HepG2 (cell line): ENCODE measurements around the gene KLF16. TPM values are rescaled to one million over a fixed set of nuclear protein-coding genes. Genes with fewer than 3 reads are reported as not detected.

Experiments
- HNRNPLL ChIP-seq: fragments of 200-400 bp; formaldehyde crosslinking; IDR thresholded peaks from 2 replicates; pipeline ENCODE4 v1.6.1; 2017; ENCODE audit warnings: mild to moderate bottlenecking, low read depth, low read length; ENCODE audit not compliant: poor library complexity, severe bottlenecking
- KAT8 ChIP-seq: IDR thresholded peaks from 2 replicates; pipeline ENCODE4 v1.6.1; 2016; ENCODE audit warnings: missing genetic modification reagents, missing compliant biosample characterization
- KDM2A ChIP-seq: sonication (generic); formaldehyde crosslinking; IDR thresholded peaks from 2 replicates; pipeline ENCODE4 v1.4.0; 2020; ENCODE audit warnings: low read depth, missing genetic modification reagents, borderline replicate concordance
- KLF11 ChIP-seq: IDR thresholded peaks from 2 replicates; pipeline ENCODE4 v1.6.1; 2016; ENCODE audit warnings: missing compliant biosample characterization
- PATZ1 ChIP-seq: sonication (generic); formaldehyde crosslinking; IDR thresholded peaks from 2 replicates; pipeline ENCODE4 v1.4.0; 2020; ENCODE audit warnings: missing genetic modification reagents
- TIGD3 ChIP-seq: sonication (generic); formaldehyde crosslinking; IDR thresholded peaks from 2 replicates; pipeline ENCODE4 v1.5.1; 2020; ENCODE audit warnings: mild to moderate bottlenecking, missing genetic modification reagents, borderline replicate concordance
- ZNF574 ChIP-seq: sonication (generic); formaldehyde crosslinking; IDR thresholded peaks from 2 replicates; pipeline ENCODE4 v1.4.0; 2020; ENCODE audit warnings: missing genetic modification reagents
- ZNF687 ChIP-seq: sonication (generic); formaldehyde crosslinking; IDR thresholded peaks from 2 replicates; pipeline ENCODE4 v1.5.1; 2020; ENCODE audit warnings: mild to moderate bottlenecking, missing genetic modification reagents, moderate library complexity
- ZNF784 ChIP-seq: sonication (generic); formaldehyde crosslinking; IDR thresholded peaks from 2 replicates; pipeline ENCODE4 v1.5.1; 2020; ENCODE audit warnings: missing genetic modification reagents, mild to moderate bottlenecking, borderline replicate concordance
- polyA plus RNA-seq, 8 experiments: library from polyadenylated mRNA; depleted of rRNA in 3 of 8; stranded (reverse) in 7 of 8; unstranded in 1 of 8; fragments of >200 nt; fragmentation: Illumina TruSeq in 4 of 8; extraction: Trizol in 4 of 8; gene quantifications; 2 replicates each; pipeline versions ENCODE4 v1.2.1 to v1.2.3, GENCODE V29; 2011 to 2016; ENCODE audit warnings: low read depth in 4 of 8, missing spikeins in 1 of 8, mixed read lengths in 1 of 8; ENCODE audit not compliant: insufficient read depth in 1 of 8
- total RNA-seq, 5 experiments: library from RNA; depleted of rRNA; stranded (reverse); fragments of >200 nt; fragmentation: Illumina TruSeq; extraction: Trizol; gene quantifications; 2 replicates each; pipeline ENCODE4 v1.2.3, GENCODE V29; 2016; ENCODE audit warnings: low read depth in 1 of 5
- TF ChIP-seq, protein P1 (sequence below): sonication (generic); formaldehyde crosslinking; IDR thresholded peaks from 2 replicates; pipeline ENCODE4 v1.4.0; 2020; ENCODE audit warnings: missing genetic modification reagents
- TF ChIP-seq, protein P2 (sequence below): sonication (generic); formaldehyde crosslinking; IDR thresholded peaks from 2 replicates; pipeline ENCODE4 v1.4.0; 2020; ENCODE audit warnings: mild to moderate bottlenecking, missing genetic modification reagents

The KLF16 gene
- total and polyA plus RNA-seq, 2 of the 13 experiments (the other 11 are each of a cell fraction or from before 2014, with no cell fraction given), result 3.5 to 6.7 TPM

GRCh38 chr19:1907563-1908363 lies 44.4 kb upstream of the KLF16 start (continued):
- TF ChIP-seq, protein P1, sequence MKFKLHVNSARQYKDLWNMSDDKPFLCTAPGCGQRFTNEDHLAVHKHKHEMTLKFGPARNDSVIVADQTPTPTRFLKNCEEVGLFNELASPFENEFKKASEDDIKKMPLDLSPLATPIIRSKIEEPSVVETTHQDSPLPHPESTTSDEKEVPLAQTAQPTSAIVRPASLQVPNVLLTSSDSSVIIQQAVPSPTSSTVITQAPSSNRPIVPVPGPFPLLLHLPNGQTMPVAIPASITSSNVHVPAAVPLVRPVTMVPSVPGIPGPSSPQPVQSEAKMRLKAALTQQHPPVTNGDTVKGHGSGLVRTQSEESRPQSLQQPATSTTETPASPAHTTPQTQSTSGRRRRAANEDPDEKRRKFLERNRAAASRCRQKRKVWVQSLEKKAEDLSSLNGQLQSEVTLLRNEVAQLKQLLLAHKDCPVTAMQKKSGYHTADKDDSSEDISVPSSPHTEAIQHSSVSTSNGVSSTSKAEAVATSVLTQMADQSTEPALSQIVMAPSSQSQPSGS (CRISPR knock-in tag), result 0 out of 2 replicates have a peak, but pooled peaks have one; percentile 0
- peak; percentile 87 for TF ChIP-seq ZNF687 (CRISPR knock-in tag)
- TF ChIP-seq ZNF784 (CRISPR knock-in tag), result peak; percentile 72; the same call in 1 of the 2 replicates
- TF ChIP-seq HNRNPLL, result peak; percentile 18
- TF ChIP-seq TIGD3 (CRISPR knock-in tag), result no peak
- no peak; the same call in 1 of the 2 replicates for TF ChIP-seq KAT8 (CRISPR knock-in tag)
- TF ChIP-seq KDM2A (CRISPR knock-in tag), result peak; percentile 56; the same call in 1 of the 2 replicates
- TF ChIP-seq, protein P2, sequence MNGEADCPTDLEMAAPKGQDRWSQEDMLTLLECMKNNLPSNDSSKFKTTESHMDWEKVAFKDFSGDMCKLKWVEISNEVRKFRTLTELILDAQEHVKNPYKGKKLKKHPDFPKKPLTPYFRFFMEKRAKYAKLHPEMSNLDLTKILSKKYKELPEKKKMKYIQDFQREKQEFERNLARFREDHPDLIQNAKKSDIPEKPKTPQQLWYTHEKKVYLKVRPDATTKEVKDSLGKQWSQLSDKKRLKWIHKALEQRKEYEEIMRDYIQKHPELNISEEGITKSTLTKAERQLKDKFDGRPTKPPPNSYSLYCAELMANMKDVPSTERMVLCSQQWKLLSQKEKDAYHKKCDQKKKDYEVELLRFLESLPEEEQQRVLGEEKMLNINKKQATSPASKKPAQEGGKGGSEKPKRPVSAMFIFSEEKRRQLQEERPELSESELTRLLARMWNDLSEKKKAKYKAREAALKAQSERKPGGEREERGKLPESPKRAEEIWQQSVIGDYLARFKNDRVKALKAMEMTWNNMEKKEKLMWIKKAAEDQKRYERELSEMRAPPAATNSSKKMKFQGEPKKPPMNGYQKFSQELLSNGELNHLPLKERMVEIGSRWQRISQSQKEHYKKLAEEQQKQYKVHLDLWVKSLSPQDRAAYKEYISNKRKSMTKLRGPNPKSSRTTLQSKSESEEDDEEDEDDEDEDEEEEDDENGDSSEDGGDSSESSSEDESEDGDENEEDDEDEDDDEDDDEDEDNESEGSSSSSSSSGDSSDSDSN (CRISPR knock-in tag), result peak; percentile 86
- TF ChIP-seq PATZ1 (CRISPR knock-in tag), result peak; percentile 57; the same call in 1 of the 2 replicates
- no peak for TF ChIP-seq KLF11 (CRISPR knock-in tag)
- peak; percentile 49 for TF ChIP-seq ZNF574 (CRISPR knock-in tag)
